ENCODE measurements around the gene GLCE.

Gene GLCE

GRCh38 chr15:69316291-69316690, 155.9 kb downstream of the GLCE start:
- no peak for DNase-seq (ENCODE audit: low read depth)
- no peak for TF ChIP-seq CTCF (IDR thresholded peaks at IDR 0.05; ENCODE audit: insufficient read depth, low read depth, low read length, missing control alignments)
- no peak overlapping the region for H3K4me3 ChIP-seq (ENCODE audit: low read length)

- DNase-seq (ENCODE audit: low read depth) = no peak
- no peak for TF ChIP-seq CTCF (IDR thresholded peaks at IDR 0.05; ENCODE audit: insufficient read depth, low read depth, low read length, missing control alignments)
Observed at GRCh38 chr15:69317392-69317841, 157.0 kb downstream of the GLCE start.

GRCh38 chr15:69318033-69318432, 157.6 kb downstream of the GLCE start:
- no peak for DNase-seq (ENCODE audit: low read depth)
- no peak for TF ChIP-seq CTCF (IDR thresholded peaks at IDR 0.05; ENCODE audit: insufficient read depth, low read depth, low read length, missing control alignments)
- H3K4me3 ChIP-seq (ENCODE audit: low read length) = no peak overlapping the region

More at GRCh38 chr15:69317392-69317841, 157.0 kb downstream of the GLCE start:
- no peak overlapping the region for H3K4me3 ChIP-seq (ENCODE audit: low read length)

DNA sequence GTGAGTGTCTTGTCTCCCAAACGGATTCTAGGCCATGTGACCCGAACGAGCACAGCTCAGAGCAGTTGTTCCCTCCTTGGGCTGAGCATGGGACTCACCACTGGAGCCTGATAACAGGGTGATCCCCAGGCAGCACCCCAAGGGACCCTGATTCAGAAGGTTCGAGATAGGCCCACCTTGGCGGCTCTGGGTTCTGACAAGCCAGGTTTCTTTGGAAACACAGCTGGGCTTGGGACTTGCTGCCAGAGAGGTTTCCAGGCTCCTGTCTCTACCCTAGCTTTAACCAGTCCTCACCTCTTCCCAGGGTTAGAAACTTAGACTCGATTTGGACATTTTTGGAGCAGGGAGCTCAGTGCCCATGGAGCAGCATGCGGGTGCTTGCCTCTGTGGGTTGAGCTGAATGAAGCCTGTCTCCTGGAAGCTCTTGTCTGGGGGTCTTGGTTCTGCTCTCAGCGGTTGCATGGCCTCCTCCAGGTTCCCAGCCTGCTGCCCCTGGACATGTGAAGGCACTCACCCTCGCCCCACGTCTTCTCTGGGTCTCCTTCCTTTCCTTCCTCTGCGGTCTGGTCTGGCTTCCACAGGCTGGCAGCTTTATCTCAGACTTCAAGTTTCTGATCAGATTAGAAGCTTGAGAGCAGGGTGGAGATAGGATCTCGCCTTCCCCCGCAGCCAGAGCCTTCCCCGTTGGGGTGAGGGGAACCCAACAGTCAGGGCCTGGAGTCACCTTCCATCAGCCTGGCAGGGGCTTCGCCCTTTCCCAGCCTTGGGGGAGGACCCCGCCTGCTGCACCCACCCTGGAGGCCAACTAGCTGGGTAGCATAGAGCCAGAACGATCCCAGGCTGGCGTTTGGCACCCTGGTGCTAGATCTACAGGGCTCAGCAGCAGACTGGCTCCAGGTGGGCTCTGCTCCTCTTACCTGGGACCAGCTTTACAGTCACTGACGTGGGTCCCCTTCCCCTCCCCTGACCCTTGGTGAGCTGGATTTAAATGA, 159.2 kb downstream of the GLCE start:
- DNase-seq (ENCODE audit: low read depth) = no peak
- TF ChIP-seq CTCF (IDR thresholded peaks at IDR 0.05; ENCODE audit: insufficient read depth, low read depth, low read length, missing control alignments) = no peak
- no peak overlapping the region for H3K4me3 ChIP-seq (ENCODE audit: low read length)

DNA sequence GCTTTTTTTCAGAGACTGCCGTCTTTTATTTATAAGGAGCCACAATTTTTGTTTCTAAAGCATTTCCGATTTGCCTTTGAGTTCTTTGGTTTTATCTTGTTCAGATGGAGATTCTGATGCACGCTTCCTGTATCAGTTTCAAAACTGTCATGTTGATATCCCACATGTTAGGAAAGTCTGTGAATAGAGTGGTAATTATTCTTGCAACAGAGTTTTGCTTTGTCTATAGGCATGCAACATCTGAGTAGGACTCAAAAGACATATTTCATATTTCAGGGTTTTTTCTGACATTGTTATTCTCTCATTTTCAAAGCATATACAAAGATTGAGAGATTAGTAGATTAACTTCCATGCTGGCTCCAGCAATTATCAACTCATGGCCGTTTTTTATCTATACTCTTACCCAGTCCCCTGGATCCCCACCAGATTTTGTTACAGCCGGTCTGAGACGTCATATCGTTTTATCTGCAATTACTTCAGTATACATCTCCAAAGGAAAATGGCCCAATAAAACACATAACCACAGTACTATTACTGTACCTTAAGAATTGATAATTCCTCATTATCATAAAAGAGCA, 160.6 kb downstream of the GLCE start:
- DNase-seq (ENCODE audit: low read depth) = no peak
- no peak overlapping the region for H3K4me3 ChIP-seq (ENCODE audit: low read length)
- TF ChIP-seq CTCF (IDR thresholded peaks at IDR 0.05; ENCODE audit: insufficient read depth, low read depth, low read length, missing control alignments) = no peak

Measured in epithelial cell of esophagus (primary cell).